PFSK-1 (cell line): ENCODE measurements around the gene PUS10.

ENCODE experiments used
- FOXP2 ChIP-seq: optimal IDR thresholded peaks from 2 replicates; pipeline ENCODE3; 2011; ENCODE audit warnings: borderline replicate concordance, control low read depth, inconsistent platforms; ENCODE audit not compliant: insufficient read depth; ENCODE audit errors: extremely low read length, extremely low read depth
- POLR2AphosphoS5 ChIP-seq: IDR thresholded peaks from 2 replicates; pipeline ENCODE4 v1.6.1; 2012; ENCODE audit warnings: low read depth, mild to moderate bottlenecking, control low read depth, low read length, moderate library complexity
- REST ChIP-seq, 2 experiments: IDR thresholded peaks; 2 replicates each; pipeline versions ENCODE4 v1.6.1 to v1.8.0; 2011 to 2012; ENCODE audit warnings: low read depth in 2 of 2, low read length in 2 of 2, control low read depth in 1 of 2, inconsistent platforms in 1 of 2, mild to moderate bottlenecking in 1 of 2, moderate library complexity in 1 of 2; ENCODE audit not compliant: insufficient read depth in 1 of 2
- SIN3A ChIP-seq: IDR thresholded peaks from 2 replicates; pipeline ENCODE4 v1.6.1; 2012; ENCODE audit warnings: mild to moderate bottlenecking, low read length, moderate library complexity, borderline replicate concordance; ENCODE audit not compliant: insufficient read depth
- TAF1 ChIP-seq: IDR thresholded peaks from 2 replicates; pipeline ENCODE4 v1.6.1; 2012; ENCODE audit warnings: low read length, control low read depth, borderline replicate concordance; ENCODE audit not compliant: insufficient read depth

The PUS10 gene

GRCh38 chr2:60948161-60948560, 69.9 kb downstream of the PUS10 start:
- TF ChIP-seq FOXP2 (no peak), SIN3A (no peak), TAF1 (no peak), POLR2AphosphoS5 (no peak), REST (IDR thresholded peaks at IDR 0.05; ENCODE audit: insufficient read depth in 1 of 2, low read depth in 2 of 2, low read length in 2 of 2) (no peak)

GRCh38 chr2:60947056-60947455, 71.0 kb downstream of the PUS10 start:
- TF ChIP-seq TAF1: no peak
- TF ChIP-seq SIN3A: no peak
- TF ChIP-seq REST (IDR thresholded peaks at IDR 0.05; ENCODE audit: insufficient read depth in 1 of 2, low read depth in 2 of 2, low read length in 2 of 2): no peak
- TF ChIP-seq POLR2AphosphoS5: no peak
- TF ChIP-seq FOXP2: no peak

GRCh38 chr2:60945341-60945740, 72.7 kb downstream of the PUS10 start:
- no peak for TF ChIP-seq FOXP2
- no peak for TF ChIP-seq SIN3A
- TF ChIP-seq REST (IDR thresholded peaks at IDR 0.05; ENCODE audit: insufficient read depth in 1 of 2, low read depth in 2 of 2, low read length in 2 of 2): no peak
- TF ChIP-seq POLR2AphosphoS5: no peak
- TF ChIP-seq TAF1: no peak

GRCh38 chr2:60939622-60940021, 78.4 kb downstream of the PUS10 start:
- TF ChIP-seq FOXP2 (no peak), POLR2AphosphoS5 (no peak), SIN3A (no peak), REST (IDR thresholded peaks at IDR 0.05; ENCODE audit: insufficient read depth in 1 of 2, low read depth in 2 of 2, low read length in 2 of 2) (no peak), TAF1 (no peak)

- no peak for TF ChIP-seq POLR2AphosphoS5
- TF ChIP-seq REST (IDR thresholded peaks at IDR 0.05; ENCODE audit: insufficient read depth in 1 of 2, low read depth in 2 of 2, low read length in 2 of 2): no peak
- TF ChIP-seq TAF1: no peak
- TF ChIP-seq SIN3A: no peak
- TF ChIP-seq FOXP2: no peak
Observed at GRCh38 chr2:60938301-60938700, 79.8 kb downstream of the PUS10 start.
